Measurements from ENCODE around the gene PNPLA3.
"Not testable (repeated sequence)": the region's sequence is repeated elsewhere in the genome, so short reads cannot be mapped to it uniquely, and the experiment has no call there.

The PNPLA3 gene

GRCh38 chr22:43888740-43889139 lies 34.9 kb upstream of the PNPLA3 start:
- intact Hi-C loops (cut with DNase I) = no loop called here
- DNase-seq = peak in 2 of 10 donors; percentile 16 to 29

- intact Hi-C loops (cut with DNase I) = no loop called here
- peak in 4 of 10 donors; percentile 4 to 59 (median 52) for DNase-seq
These were observed 34.3 kb upstream of the PNPLA3 start for GRCh38 chr22:43889201-43889859.

GRCh38 chr22:43889860-43890253 lies 33.7 kb upstream of the PNPLA3 start:
- peak in 4 of 10 donors; percentile 7 to 52 (median 40) for DNase-seq
- intact Hi-C loops (cut with DNase I) = no loop called here

- peak in 3 of 10 donors; percentile 26 to 69 (median 66) for DNase-seq
- intact Hi-C loops (cut with DNase I) = no loop called here
These were observed 32.7 kb upstream of the PNPLA3 start for GRCh38 chr22:43890901-43891331.

- intact Hi-C loops (cut with DNase I) = no loop called here
- peak in 7 of 10 donors; percentile 25 to 92 (median 43) for DNase-seq
These were observed 32.0 kb upstream of the PNPLA3 start, which contains the start of gene PNPLA5 for GRCh38 chr22:43891360-43892182. Gene PNPLA5 (minus strand): TSS chr22:43892013. CDS start chr22:43891880, 133 bp downstream.

GRCh38 chr22:43892183-43892894 lies 31.3 kb upstream of the PNPLA3 start:
- intact Hi-C loops (cut with DNase I) = no loop called here
- DNase-seq = no peak

- DNase-seq = peak in 3 of 10 donors; percentile 51 to 57 (median 54)
- intact Hi-C loops (cut with DNase I) = no loop called here
These were observed 30.3 kb upstream of the PNPLA3 start for GRCh38 chr22:43893266-43893665.

GRCh38 chr22:43894122-43894521 lies 29.5 kb upstream of the PNPLA3 start:
- intact Hi-C loops (cut with DNase I) = no loop called here
- peak in 3 of 10 donors; percentile 22 to 56 (median 24) for DNase-seq

GRCh38 chr22:43895986-43896645 lies 27.5 kb upstream of the PNPLA3 start:
- intact Hi-C loops (cut with DNase I) = no loop called here
- peak in 3 of 10 donors; percentile 43 to 79 (median 69) for DNase-seq

GRCh38 chr22:43897751-43898261 lies 25.8 kb upstream of the PNPLA3 start:
- DNase-seq = peak in 1 of 10 donors; percentile 21
- intact Hi-C loops (cut with DNase I) = no loop called here

GRCh38 chr22:43900206-43900605 lies 23.4 kb upstream of the PNPLA3 start:
- DNase-seq = no peak
- intact Hi-C loops (cut with DNase I) = no loop called here

GRCh38 chr22:43901976-43902643 lies 21.5 kb upstream of the PNPLA3 start:
- intact Hi-C loops (cut with DNase I) = no loop called here
- DNase-seq = no peak

- intact Hi-C loops (cut with DNase I); DNase-seq: not testable (repeated sequence)
These were observed 20.6 kb upstream of the PNPLA3 start for GRCh38 chr22:43903033-43903432.

GRCh38 chr22:43904412-43904811 lies 19.2 kb upstream of the PNPLA3 start:
- intact Hi-C loops (cut with DNase I) = not testable (repeated sequence)
- peak in 6 of 10 donors; percentile 25 to 93 (median 46) for DNase-seq

- DNase-seq = no peak
These were observed 17.9 kb upstream of the PNPLA3 start for GRCh38 chr22:43905681-43906080.

GRCh38 chr22:43909708-43910107 lies 13.9 kb upstream of the PNPLA3 start:
- intact Hi-C loops (cut with DNase I) = no loop called here

More at GRCh38 chr22:43905681-43906080, 17.9 kb upstream of the PNPLA3 start:
- intact Hi-C loops (cut with DNase I) = no loop called here

GRCh38 chr22:43910178-43910695 lies 13.4 kb upstream of the PNPLA3 start:
- DNase-seq = no peak
- intact Hi-C loops (cut with DNase I) = no loop called here

More at GRCh38 chr22:43909708-43910107, 13.9 kb upstream of the PNPLA3 start:
- DNase-seq = no peak

GRCh38 chr22:43911351-43911750 lies 12.3 kb upstream of the PNPLA3 start:
- intact Hi-C loops (cut with DNase I) = no loop called here
- no peak for DNase-seq

- intact Hi-C loops (cut with DNase I) = no loop called here
- no peak for DNase-seq
These were observed 6.1 kb upstream of the PNPLA3 start for GRCh38 chr22:43917521-43917920.
